ENCODE data around the gene LAMTOR4.

LAMTOR4 gene

GRCh38 chr7:100155553-100156317 lies 7.0 kb downstream of the LAMTOR4 start:
- no peaks in the 10 kb centered on the region for H3K9me3 ChIP-seq (ENCODE audit: low read depth, low read length)
- 0 out of 2 replicates have a peak overlapping the region, but pooled peaks have one; percentile 25 for H3K27ac ChIP-seq
- H3K36me3 ChIP-seq (ENCODE audit: insufficient read depth, low read length), result peaks cover 32% of the 10 kb centered on the region; the same call in 1 of the 2 replicates
- H3K4me3 ChIP-seq, result no peak overlapping the region
- no peak for DNase-seq (ENCODE audit: low read depth, low spot score)
- no peak overlapping the region for H3K9ac ChIP-seq (ENCODE audit: insufficient read length)
- TF ChIP-seq EZH2 (IDR thresholded peaks at IDR 0.05) (no peak), POLR2AphosphoS5 (IDR thresholded peaks at IDR 0.05; ENCODE audit: borderline replicate concordance, low read depth, low read length) (no peak), FOXP2 (optimal IDR thresholded peaks at IDR 0.05; ENCODE audit: control extremely low read depth, extremely low read length, insufficient read depth) (no peak)

- no peak overlapping the region for H3K9ac ChIP-seq (ENCODE audit: insufficient read length)
- H3K27ac ChIP-seq, result no peak overlapping the region
Observed at GRCh38 chr7:100156331-100157068, 7.8 kb downstream of the LAMTOR4 start.

GRCh38 chr7:100157069-100157333 lies 8.3 kb downstream of the LAMTOR4 start:
- H3K36me3 ChIP-seq (ENCODE audit: insufficient read depth, low read length), result peaks cover 32% of the 10 kb centered on the region; the same call in 1 of the 2 replicates
- no peaks in the 10 kb centered on the region for H3K9me3 ChIP-seq (ENCODE audit: low read depth, low read length)
- H3K9ac ChIP-seq (ENCODE audit: insufficient read length), result no peak overlapping the region
- no peak for DNase-seq (ENCODE audit: low read depth, low spot score)
- H3K27ac ChIP-seq, result no peak overlapping the region
- TF ChIP-seq POLR2AphosphoS5 (IDR thresholded peaks at IDR 0.05; ENCODE audit: borderline replicate concordance, low read depth, low read length) (no peak), EZH2 (IDR thresholded peaks at IDR 0.05) (no peak), FOXP2 (optimal IDR thresholded peaks at IDR 0.05; ENCODE audit: control extremely low read depth, extremely low read length, insufficient read depth) (no peak)
- peak overlapping the region; percentile 88; the same call in 1 of the 2 replicates for H3K4me3 ChIP-seq

More at GRCh38 chr7:100156331-100157068, 7.8 kb downstream of the LAMTOR4 start:
- Histone ChIP-seq H3K36me3 (ENCODE audit: insufficient read depth, low read length) (peaks cover 32% of the 10 kb centered on the region; the same call in 1 of the 2 replicates), H3K4me3 (no peak overlapping the region), H3K9me3 (ENCODE audit: low read depth, low read length) (no peaks in the 10 kb centered on the region)
- no peak for DNase-seq (ENCODE audit: low read depth, low spot score)
- no peak for TF ChIP-seq EZH2 (IDR thresholded peaks at IDR 0.05)
- TF ChIP-seq POLR2AphosphoS5 (IDR thresholded peaks at IDR 0.05; ENCODE audit: borderline replicate concordance, low read depth, low read length), result no peak
- no peak for TF ChIP-seq FOXP2 (optimal IDR thresholded peaks at IDR 0.05; ENCODE audit: control extremely low read depth, extremely low read length, insufficient read depth)

- Histone ChIP-seq H3K27ac (no peak overlapping the region), H3K9ac (ENCODE audit: insufficient read length) (peak overlapping the region; percentile 88), H3K36me3 (ENCODE audit: insufficient read depth, low read length) (peaks cover 30% of the 10 kb centered on the region; the same call in 1 of the 2 replicates), H3K9me3 (ENCODE audit: low read depth, low read length) (no peaks in the 10 kb centered on the region), H3K4me3 (peak overlapping the region; percentile 88)
- no peak for TF ChIP-seq POLR2AphosphoS5 (IDR thresholded peaks at IDR 0.05; ENCODE audit: borderline replicate concordance, low read depth, low read length)
- TF ChIP-seq FOXP2 (optimal IDR thresholded peaks at IDR 0.05; ENCODE audit: control extremely low read depth, extremely low read length, insufficient read depth), result no peak
- TF ChIP-seq EZH2 (IDR thresholded peaks at IDR 0.05), result no peak
- no peak for DNase-seq (ENCODE audit: low read depth, low spot score)
Observed at GRCh38 chr7:100157334-100158228, 8.9 kb downstream of the LAMTOR4 start.

DNA sequence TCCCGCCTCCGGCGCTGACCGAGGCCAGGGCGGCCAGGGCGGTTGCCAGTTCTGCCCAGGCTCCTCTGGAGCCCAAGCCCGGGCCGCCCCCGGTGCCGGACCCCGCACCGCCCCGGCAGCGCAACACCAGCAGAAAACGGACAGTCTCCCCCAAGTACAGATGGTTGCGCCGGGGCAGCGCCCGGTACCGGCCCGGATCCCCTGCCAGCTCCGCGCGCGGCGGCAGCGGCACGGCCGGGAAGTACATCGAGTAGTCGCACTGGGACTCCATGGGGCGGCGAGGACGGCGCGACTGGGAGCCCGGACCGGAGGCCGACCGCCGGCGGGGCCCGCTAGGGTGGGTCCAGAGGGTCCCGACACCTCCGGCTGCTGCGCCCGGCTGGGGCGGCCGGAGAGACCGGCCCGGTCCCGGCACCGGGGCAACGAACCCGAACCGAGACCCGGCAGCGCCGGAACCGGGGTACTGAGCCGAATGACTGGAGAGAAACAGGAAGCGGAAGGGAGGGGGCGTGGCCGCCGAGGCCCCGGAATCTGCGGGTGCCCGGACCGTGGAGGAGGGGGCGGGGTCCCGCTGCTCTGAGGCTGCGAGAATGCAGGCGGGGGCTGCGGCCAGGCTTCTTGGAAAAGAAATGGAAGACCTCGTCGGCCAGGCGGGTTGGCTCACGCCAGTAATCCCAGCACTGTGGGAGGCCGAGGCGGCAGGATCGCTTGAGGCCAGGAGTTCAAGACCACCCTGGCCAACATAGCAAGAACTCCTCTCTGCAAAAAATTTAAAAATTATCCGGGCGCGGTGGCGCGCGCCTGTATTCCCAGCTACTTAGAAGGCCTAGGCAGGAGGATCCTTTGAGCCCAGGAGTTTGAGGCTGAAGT lies 9.7 kb downstream of the LAMTOR4 start, which contains the start of gene TRAPPC14:
TSS of gene TRAPPC14 (minus strand) at position 495 of the 870 bp plus-strand sequence. CDS start at position 271, 224 bp downstream.
- Histone ChIP-seq H3K9ac (ENCODE audit: insufficient read length) (peak within 1 kb of the TSS; percentile 88), H3K9me3 (ENCODE audit: low read depth, low read length) (no peaks in the 10 kb centered on the region), H3K27ac (peak within 1 kb of the TSS; percentile 66; the same call in 1 of the 2 replicates), H3K4me3 (peak within 1 kb of the TSS; percentile 88), H3K36me3 (ENCODE audit: insufficient read depth, low read length) (peaks cover 25% of the 10 kb centered on the region; the same call in 1 of the 2 replicates)
- TF ChIP-seq POLR2AphosphoS5 (IDR thresholded peaks at IDR 0.05; ENCODE audit: borderline replicate concordance, low read depth, low read length) (peak; percentile 86), FOXP2 (optimal IDR thresholded peaks at IDR 0.05; ENCODE audit: control extremely low read depth, extremely low read length, insufficient read depth) (no peak), EZH2 (IDR thresholded peaks at IDR 0.05) (no peak)
- no peak for DNase-seq (ENCODE audit: low read depth, low spot score)

DNA sequence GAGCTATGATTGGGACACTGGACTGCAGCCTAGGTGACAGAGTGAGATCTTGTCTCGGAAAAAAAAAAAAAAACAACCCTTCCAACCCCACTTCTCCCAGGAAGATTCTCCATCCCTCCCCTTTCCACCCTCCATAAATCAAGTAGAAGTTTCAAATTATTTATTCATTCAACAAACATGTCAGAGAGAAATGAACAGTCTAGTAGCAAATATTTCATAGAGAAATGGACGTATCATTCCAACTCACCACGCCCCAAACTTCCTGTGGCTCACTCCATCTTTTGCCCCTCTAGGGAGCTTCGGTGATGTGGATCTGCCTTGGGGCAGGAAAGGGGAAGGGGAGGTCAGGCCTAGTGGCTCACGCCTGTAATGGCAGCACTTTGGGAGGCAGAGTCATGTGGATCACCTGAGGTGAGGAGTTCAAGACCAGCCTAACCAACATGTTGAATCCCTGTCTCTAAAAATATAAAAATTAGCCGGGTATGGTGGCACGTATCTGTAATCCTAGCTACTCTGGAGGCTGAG lies 10.4 kb downstream of the LAMTOR4 start:
- Histone ChIP-seq H3K9me3 (ENCODE audit: low read depth, low read length) (no peaks in the 10 kb centered on the region), H3K36me3 (ENCODE audit: insufficient read depth, low read length) (peaks cover 20% of the 10 kb centered on the region; the same call in 1 of the 2 replicates), H3K27ac (peak overlapping the region; percentile 66; the same call in 1 of the 2 replicates), H3K9ac (ENCODE audit: insufficient read length) (peak overlapping the region; percentile 88), H3K4me3 (peak overlapping the region; percentile 88)
- TF ChIP-seq FOXP2 (optimal IDR thresholded peaks at IDR 0.05; ENCODE audit: control extremely low read depth, extremely low read length, insufficient read depth), result no peak
- TF ChIP-seq POLR2AphosphoS5 (IDR thresholded peaks at IDR 0.05; ENCODE audit: borderline replicate concordance, low read depth, low read length), result no peak
- no peak for TF ChIP-seq EZH2 (IDR thresholded peaks at IDR 0.05)
- no peak for DNase-seq (ENCODE audit: low read depth, low spot score)

- Histone ChIP-seq H3K36me3 (ENCODE audit: insufficient read depth, low read length) (peaks cover 14% of the 10 kb centered on the region; the same call in 1 of the 2 replicates), H3K9me3 (ENCODE audit: low read depth, low read length) (no peaks in the 10 kb centered on the region), H3K27ac (no peak overlapping the region), H3K4me3 (no peak overlapping the region), H3K9ac (ENCODE audit: insufficient read length) (no peak overlapping the region)
- DNase-seq (ENCODE audit: low read depth, low spot score), result no peak
- TF ChIP-seq POLR2AphosphoS5 (IDR thresholded peaks at IDR 0.05; ENCODE audit: borderline replicate concordance, low read depth, low read length) (no peak), FOXP2 (optimal IDR thresholded peaks at IDR 0.05; ENCODE audit: control extremely low read depth, extremely low read length, insufficient read depth) (no peak), EZH2 (IDR thresholded peaks at IDR 0.05) (no peak)
Observed at GRCh38 chr7:100160067-100160466, 11.3 kb downstream of the LAMTOR4 start.
